Measurements from ENCODE around the gene NPAS3. TPM values are rescaled to one million over a fixed set of nuclear protein-coding genes. Genes with fewer than 3 reads are reported as not detected.

Gene NPAS3
- polyA plus RNA-seq, 4 donors: 0.30 to 0.81 (median 0.62) TPM; not detected in 1

GRCh38 chr14:33285902-33286700 lies 347.4 kb downstream of the NPAS3 start:
- Histone ChIP-seq H3K27me3 (ENCODE audit: control insufficient read depth in 3 of 3, insufficient read depth in 3 of 3, low read length in 3 of 3) (no peaks in the 10 kb centered on the region), H3K4me1 (ENCODE audit: control insufficient read depth in 3 of 3, insufficient read depth in 2 of 3, low read depth in 1 of 3, low read length in 2 of 3) (no peaks in the 10 kb centered on the region), H3K9me3 (ENCODE audit: control insufficient read depth in 2 of 2, insufficient read depth in 1 of 2, low read depth in 1 of 2, low read length in 1 of 2) (no peaks in the 10 kb centered on the region), H3K4me3 (ENCODE audit: low read depth in 1 of 3, low read length in 3 of 3) (no peak overlapping the region), H3K27ac (ENCODE audit: low read depth in 1 of 3, low read length in 2 of 3) (no peak overlapping the region), H3K36me3 (ENCODE audit: control insufficient read depth in 3 of 3, insufficient read depth in 2 of 3, low read depth in 1 of 3, low read length in 3 of 3) (no peaks in the 10 kb centered on the region)
- DNase-seq (no peak), FAIRE-seq (no peak)
- 82 to 90% (median 86%) methylated on average over 5 of the region's 5 CpGs for WGBS, 3 donors

DNA sequence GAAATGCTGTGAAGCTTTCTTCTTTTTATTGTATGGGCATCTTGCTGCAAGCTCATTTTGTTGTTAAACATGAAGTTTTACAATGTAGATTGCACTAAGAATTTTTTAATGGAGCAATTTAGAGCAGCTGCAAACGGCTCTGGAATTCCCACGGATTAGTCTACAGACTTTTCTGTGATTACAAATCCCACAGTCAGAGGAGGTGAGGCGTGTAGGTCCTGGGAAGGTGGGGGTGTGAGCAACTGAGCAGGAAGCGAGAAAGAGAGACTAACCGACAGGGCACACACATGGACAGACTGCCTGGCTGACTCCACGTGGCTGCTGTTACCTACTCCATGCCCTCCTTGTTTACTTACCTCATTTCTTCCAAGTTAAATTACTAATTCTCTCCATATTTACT lies 348.5 kb downstream of the NPAS3 start:
- Histone ChIP-seq H3K27me3 (ENCODE audit: control insufficient read depth in 3 of 3, insufficient read depth in 3 of 3, low read length in 3 of 3) (no peaks in the 10 kb centered on the region), H3K36me3 (ENCODE audit: control insufficient read depth in 3 of 3, insufficient read depth in 2 of 3, low read depth in 1 of 3, low read length in 3 of 3) (no peaks in the 10 kb centered on the region), H3K27ac (ENCODE audit: low read depth in 1 of 3, low read length in 2 of 3) (no peak overlapping the region), H3K4me1 (ENCODE audit: control insufficient read depth in 3 of 3, insufficient read depth in 2 of 3, low read depth in 1 of 3, low read length in 2 of 3) (no peaks in the 10 kb centered on the region), H3K4me3 (ENCODE audit: low read depth in 1 of 3, low read length in 3 of 3) (no peak overlapping the region), H3K9me3 (ENCODE audit: control insufficient read depth in 2 of 2, insufficient read depth in 1 of 2, low read depth in 1 of 2, low read length in 1 of 2) (no peaks in the 10 kb centered on the region)
- FAIRE-seq (no peak), DNase-seq (no peak)
- WGBS, 3 donors: 11 to 53% (median 28%) methylated on average over 6 of the region's 6 CpGs

DNA sequence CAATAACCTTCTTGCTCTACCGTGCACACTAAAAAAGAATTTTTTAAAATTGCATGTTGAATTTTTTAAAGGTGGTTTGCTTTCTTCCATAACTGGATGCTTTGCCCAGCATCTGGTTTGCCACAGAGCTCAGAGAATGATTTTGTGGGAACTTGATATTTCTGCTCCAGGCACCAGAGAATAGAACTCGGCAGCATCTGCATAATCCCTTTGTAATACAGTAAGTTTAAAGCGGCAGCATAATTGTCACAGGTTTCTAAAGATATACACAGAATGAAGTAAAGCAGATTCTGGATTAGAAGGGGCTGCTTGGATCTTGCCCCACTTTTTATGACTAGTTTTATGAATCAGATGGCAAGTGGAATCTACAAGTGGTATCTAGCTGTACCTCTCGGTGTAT lies 352.0 kb downstream of the NPAS3 start:
- H3K4me1 ChIP-seq (ENCODE audit: control insufficient read depth in 3 of 3, insufficient read depth in 2 of 3, low read depth in 1 of 3, low read length in 2 of 3): no peaks in the 10 kb centered on the region
- H3K27ac ChIP-seq (ENCODE audit: low read depth in 1 of 3, low read length in 2 of 3): no peak overlapping the region
- FAIRE-seq (no peak), DNase-seq (no peak)
- no peaks in the 10 kb centered on the region for H3K9me3 ChIP-seq (ENCODE audit: control insufficient read depth in 2 of 2, insufficient read depth in 1 of 2, low read depth in 1 of 2, low read length in 1 of 2)
- no peak overlapping the region for H3K4me3 ChIP-seq (ENCODE audit: low read depth in 1 of 3, low read length in 3 of 3)
- no peaks in the 10 kb centered on the region for H3K27me3 ChIP-seq (ENCODE audit: control insufficient read depth in 3 of 3, insufficient read depth in 3 of 3, low read length in 3 of 3)
- no peaks in the 10 kb centered on the region for H3K36me3 ChIP-seq (ENCODE audit: control insufficient read depth in 3 of 3, insufficient read depth in 2 of 3, low read depth in 1 of 3, low read length in 3 of 3)
- 74 to 83% (median 80%) methylated on average over 4 of the region's 4 CpGs for WGBS, 3 donors

GRCh38 chr14:33291529-33292104 lies 352.9 kb downstream of the NPAS3 start:
- no peak for DNase-seq

DNA sequence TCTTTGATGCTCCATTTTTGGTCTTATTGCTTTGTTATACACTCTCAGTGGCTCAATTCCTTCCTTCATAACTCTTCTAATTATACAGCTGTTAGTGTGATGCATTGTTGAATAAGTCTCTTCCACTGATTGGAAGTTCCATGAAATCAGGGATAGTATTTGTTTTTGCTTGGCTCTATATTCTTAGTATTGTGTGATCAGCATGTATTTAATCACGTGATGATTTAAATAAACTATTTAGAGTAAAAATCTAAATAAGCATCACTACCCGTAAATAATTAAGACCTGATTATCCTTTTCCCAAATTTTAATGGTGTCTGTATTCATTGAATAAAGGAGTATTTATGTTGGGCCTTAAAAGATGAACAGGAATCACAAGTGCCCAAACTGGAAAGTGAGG lies 355.7 kb downstream of the NPAS3 start:
- WGBS, 3 donors: 81 to 90% (median 85%) methylated on average over 2 of the region's 2 CpGs
- no peak for DNase-seq
- Histone ChIP-seq H3K27me3 (ENCODE audit: control insufficient read depth in 3 of 3, insufficient read depth in 3 of 3, low read length in 3 of 3) (no peaks in the 10 kb centered on the region), H3K4me1 (ENCODE audit: control insufficient read depth in 3 of 3, insufficient read depth in 2 of 3, low read depth in 1 of 3, low read length in 2 of 3) (no peaks in the 10 kb centered on the region), H3K27ac (ENCODE audit: low read depth in 1 of 3, low read length in 2 of 3) (no peak overlapping the region), H3K4me3 (ENCODE audit: low read depth in 1 of 3, low read length in 3 of 3) (no peak overlapping the region), H3K36me3 (ENCODE audit: control insufficient read depth in 3 of 3, insufficient read depth in 2 of 3, low read depth in 1 of 3, low read length in 3 of 3) (no peaks in the 10 kb centered on the region), H3K9me3 (ENCODE audit: control insufficient read depth in 2 of 2, insufficient read depth in 1 of 2, low read depth in 1 of 2, low read length in 1 of 2) (no peaks in the 10 kb centered on the region)
- no peak for FAIRE-seq

More at GRCh38 chr14:33291529-33292104, 352.9 kb downstream of the NPAS3 start:
- Histone ChIP-seq H3K36me3 (ENCODE audit: control insufficient read depth in 3 of 3, insufficient read depth in 2 of 3, low read depth in 1 of 3, low read length in 3 of 3) (no peaks in the 10 kb centered on the region), H3K27ac (ENCODE audit: low read depth in 1 of 3, low read length in 2 of 3) (no peak overlapping the region), H3K4me1 (ENCODE audit: control insufficient read depth in 3 of 3, insufficient read depth in 2 of 3, low read depth in 1 of 3, low read length in 2 of 3) (no peaks in the 10 kb centered on the region), H3K9me3 (ENCODE audit: control insufficient read depth in 2 of 2, insufficient read depth in 1 of 2, low read depth in 1 of 2, low read length in 1 of 2) (no peaks in the 10 kb centered on the region), H3K27me3 (ENCODE audit: control insufficient read depth in 3 of 3, insufficient read depth in 3 of 3, low read length in 3 of 3) (no peaks in the 10 kb centered on the region), H3K4me3 (ENCODE audit: low read depth in 1 of 3, low read length in 3 of 3) (no peak overlapping the region)
- 77 to 91% (median 83%) methylated on average over 8 of the region's 8 CpGs for WGBS, 3 donors
- no peak for FAIRE-seq

GRCh38 chr14:33297565-33297964 lies 358.9 kb downstream of the NPAS3 start:
- DNase-seq: no peak
- 48 to 57% (median 56%) methylated on average over 4 of the region's 4 CpGs for WGBS, 3 donors
- Histone ChIP-seq H3K27ac (ENCODE audit: low read depth in 1 of 3, low read length in 2 of 3) (no peak overlapping the region), H3K4me3 (ENCODE audit: low read depth in 1 of 3, low read length in 3 of 3) (no peak overlapping the region), H3K27me3 (ENCODE audit: control insufficient read depth in 3 of 3, insufficient read depth in 3 of 3, low read length in 3 of 3) (no peaks in the 10 kb centered on the region), H3K4me1 (ENCODE audit: control insufficient read depth in 3 of 3, insufficient read depth in 2 of 3, low read depth in 1 of 3, low read length in 2 of 3) (no peaks in the 10 kb centered on the region), H3K9me3 (ENCODE audit: control insufficient read depth in 2 of 2, insufficient read depth in 1 of 2, low read depth in 1 of 2, low read length in 1 of 2) (no peaks in the 10 kb centered on the region), H3K36me3 (ENCODE audit: control insufficient read depth in 3 of 3, insufficient read depth in 2 of 3, low read depth in 1 of 3, low read length in 3 of 3) (no peaks in the 10 kb centered on the region)
- FAIRE-seq: no peak

- DNase-seq: no peak
- H3K27me3 ChIP-seq (ENCODE audit: control insufficient read depth in 3 of 3, insufficient read depth in 3 of 3, low read length in 3 of 3): no peaks in the 10 kb centered on the region
- H3K4me1 ChIP-seq (ENCODE audit: control insufficient read depth in 3 of 3, insufficient read depth in 2 of 3, low read depth in 1 of 3, low read length in 2 of 3): no peaks in the 10 kb centered on the region
- H3K4me3 ChIP-seq (ENCODE audit: low read depth in 1 of 3, low read length in 3 of 3): no peak overlapping the region
- no peak overlapping the region for H3K27ac ChIP-seq (ENCODE audit: low read depth in 1 of 3, low read length in 2 of 3)
- no peaks in the 10 kb centered on the region for H3K36me3 ChIP-seq (ENCODE audit: control insufficient read depth in 3 of 3, insufficient read depth in 2 of 3, low read depth in 1 of 3, low read length in 3 of 3)
- 74 to 89% (median 81%) methylated on average over 11 of the region's 11 CpGs for WGBS, 3 donors
- no peaks in the 10 kb centered on the region for H3K9me3 ChIP-seq (ENCODE audit: control insufficient read depth in 2 of 2, insufficient read depth in 1 of 2, low read depth in 1 of 2, low read length in 1 of 2)
- no peak for FAIRE-seq
Observed at GRCh38 chr14:33307691-33308251, 369.1 kb downstream of the NPAS3 start.

- WGBS, 3 donors: 81 to 93% (median 81%) methylated on average over 4 of the region's 4 CpGs
- no peaks in the 10 kb centered on the region for H3K4me1 ChIP-seq (ENCODE audit: control insufficient read depth in 3 of 3, insufficient read depth in 2 of 3, low read depth in 1 of 3, low read length in 2 of 3)
- DNase-seq: no peak
- no peak overlapping the region for H3K27ac ChIP-seq (ENCODE audit: low read depth in 1 of 3, low read length in 2 of 3)
- no peak for FAIRE-seq
- H3K4me3 ChIP-seq (ENCODE audit: low read depth in 1 of 3, low read length in 3 of 3): no peak overlapping the region
- no peaks in the 10 kb centered on the region for H3K36me3 ChIP-seq (ENCODE audit: control insufficient read depth in 3 of 3, insufficient read depth in 2 of 3, low read depth in 1 of 3, low read length in 3 of 3)
- no peaks in the 10 kb centered on the region for H3K9me3 ChIP-seq (ENCODE audit: control insufficient read depth in 2 of 2, insufficient read depth in 1 of 2, low read depth in 1 of 2, low read length in 1 of 2)
- H3K27me3 ChIP-seq (ENCODE audit: control insufficient read depth in 3 of 3, insufficient read depth in 3 of 3, low read length in 3 of 3): no peaks in the 10 kb centered on the region
Observed at GRCh38 chr14:33309106-33309505, 370.4 kb downstream of the NPAS3 start.
